D721Med (cell line): ENCODE results near the gene VPS41.

Source experiments
- DNase-seq: peaks from one replicate; pipeline ENCODE4 v3.0.0; 2011; ENCODE audit warnings: low spot score; ENCODE audit not compliant: insufficient read length
- FAIRE-seq: peaks from 2 replicates; lab custom pipeline; 2011; peaks lifted over from hg19 to GRCh38; lab: Jason Lieb, UNC
- TF ChIP-seq, protein P1 (sequence below): IDR thresholded peaks from 2 replicates; pipeline ENCODE4 v1.5.1; 2012; ENCODE audit warnings: mild to moderate bottlenecking, control low read depth; ENCODE audit not compliant: insufficient read depth; ENCODE audit errors: missing control alignments

Gene VPS41

DNA sequence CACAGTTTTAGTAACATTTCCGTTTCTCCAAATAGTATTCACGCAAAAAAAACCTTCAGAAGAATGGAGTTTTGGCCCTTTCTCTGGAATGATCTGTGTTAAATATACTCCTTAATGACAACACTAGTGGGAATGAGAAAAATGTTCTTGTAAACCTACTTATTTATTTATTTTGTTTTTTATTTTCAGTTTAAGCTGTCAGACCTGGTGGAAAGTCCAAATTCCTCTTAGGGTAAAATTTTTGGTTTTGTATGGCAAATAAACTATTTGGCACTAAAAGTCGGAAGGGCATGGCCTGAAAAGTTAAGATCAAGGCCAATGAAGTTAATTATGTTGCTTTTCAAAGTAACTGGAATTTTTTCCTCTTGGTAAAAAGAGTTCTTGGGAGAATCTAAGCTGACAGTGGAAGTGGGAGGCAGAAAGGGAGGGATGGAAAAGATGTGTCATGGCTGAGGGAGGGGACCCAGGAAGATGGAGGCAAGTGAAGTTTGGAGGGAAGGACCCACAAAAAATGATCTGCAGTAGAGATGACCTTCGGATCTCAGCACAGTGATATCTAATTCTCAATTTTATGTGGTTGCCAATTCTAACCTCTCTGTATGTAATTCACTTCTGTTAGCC lies 33.5 kb upstream of the VPS41 start:
- no peak for DNase-seq
- no peak for FAIRE-seq
- TF ChIP-seq, protein P1, sequence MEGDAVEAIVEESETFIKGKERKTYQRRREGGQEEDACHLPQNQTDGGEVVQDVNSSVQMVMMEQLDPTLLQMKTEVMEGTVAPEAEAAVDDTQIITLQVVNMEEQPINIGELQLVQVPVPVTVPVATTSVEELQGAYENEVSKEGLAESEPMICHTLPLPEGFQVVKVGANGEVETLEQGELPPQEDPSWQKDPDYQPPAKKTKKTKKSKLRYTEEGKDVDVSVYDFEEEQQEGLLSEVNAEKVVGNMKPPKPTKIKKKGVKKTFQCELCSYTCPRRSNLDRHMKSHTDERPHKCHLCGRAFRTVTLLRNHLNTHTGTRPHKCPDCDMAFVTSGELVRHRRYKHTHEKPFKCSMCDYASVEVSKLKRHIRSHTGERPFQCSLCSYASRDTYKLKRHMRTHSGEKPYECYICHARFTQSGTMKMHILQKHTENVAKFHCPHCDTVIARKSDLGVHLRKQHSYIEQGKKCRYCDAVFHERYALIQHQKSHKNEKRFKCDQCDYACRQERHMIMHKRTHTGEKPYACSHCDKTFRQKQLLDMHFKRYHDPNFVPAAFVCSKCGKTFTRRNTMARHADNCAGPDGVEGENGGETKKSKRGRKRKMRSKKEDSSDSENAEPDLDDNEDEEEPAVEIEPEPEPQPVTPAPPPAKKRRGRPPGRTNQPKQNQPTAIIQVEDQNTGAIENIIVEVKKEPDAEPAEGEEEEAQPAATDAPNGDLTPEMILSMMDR, result no peak

DNA sequence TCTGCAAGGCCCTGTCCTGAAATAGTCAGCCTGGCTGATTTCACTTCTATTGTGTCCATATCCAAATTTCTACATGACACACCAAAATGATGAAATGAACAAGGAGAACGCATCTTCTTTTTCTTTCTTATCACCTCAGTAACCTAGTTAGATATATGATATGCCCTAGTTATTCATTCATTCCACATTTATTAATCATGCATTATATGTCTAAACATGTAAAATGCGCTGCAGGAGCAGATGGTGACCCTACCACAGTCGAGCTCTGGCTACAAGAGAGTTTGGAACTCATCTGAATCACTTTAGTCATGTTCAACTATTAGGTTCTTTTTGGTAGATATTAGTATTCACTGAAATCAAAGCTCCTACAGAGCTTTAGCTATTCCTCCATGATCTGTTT lies 31.8 kb upstream of the VPS41 start:
- FAIRE-seq (no peak), DNase-seq (no peak)
- TF ChIP-seq, protein P1, result no peak

DNA sequence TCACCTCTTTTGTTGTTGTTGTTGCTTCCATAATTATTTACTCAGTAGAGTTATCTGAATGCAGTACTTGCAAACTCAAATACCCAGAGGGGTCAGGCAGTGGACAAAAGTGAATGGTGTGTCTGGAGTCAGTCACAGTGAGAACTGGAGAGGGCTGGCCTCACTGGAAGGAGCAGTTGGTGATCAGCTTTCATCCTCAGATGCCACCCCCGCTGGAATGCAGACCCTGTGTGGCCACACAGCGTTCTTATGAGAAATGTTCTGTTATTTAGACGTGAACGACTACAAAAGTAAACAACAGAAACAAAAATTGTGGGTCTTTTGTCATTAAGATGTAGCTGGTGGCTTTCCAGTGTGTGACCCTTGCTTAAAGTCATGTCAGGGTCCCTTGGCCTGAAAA lies 29.6 kb upstream of the VPS41 start:
- FAIRE-seq (no peak), DNase-seq (no peak)
- TF ChIP-seq, protein P1, result no peak

DNA sequence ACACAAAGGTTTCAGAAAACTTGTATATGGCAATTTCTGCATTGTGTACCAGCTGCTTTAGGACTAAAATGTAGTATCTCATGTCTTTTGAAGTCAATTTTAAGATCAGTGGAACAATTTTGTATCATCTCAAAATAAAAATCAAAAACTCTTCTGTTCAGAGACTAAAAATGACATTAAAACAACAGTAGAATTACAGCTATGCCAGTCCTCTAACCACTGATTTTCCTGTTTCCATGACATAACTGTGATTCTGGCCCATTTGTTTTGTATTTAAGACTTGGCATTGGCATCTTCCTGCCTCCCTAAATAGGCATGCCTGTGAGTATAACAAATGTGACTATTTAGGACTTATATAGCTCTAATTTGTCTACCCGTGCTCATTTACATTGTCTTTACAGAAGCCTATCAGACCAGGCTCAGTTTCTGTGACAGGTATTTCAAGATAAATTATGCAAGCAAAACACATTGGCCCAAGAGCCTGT lies 29.1 kb upstream of the VPS41 start:
- TF ChIP-seq, protein P1, result no peak
- FAIRE-seq, result peak; percentile 44

DNA sequence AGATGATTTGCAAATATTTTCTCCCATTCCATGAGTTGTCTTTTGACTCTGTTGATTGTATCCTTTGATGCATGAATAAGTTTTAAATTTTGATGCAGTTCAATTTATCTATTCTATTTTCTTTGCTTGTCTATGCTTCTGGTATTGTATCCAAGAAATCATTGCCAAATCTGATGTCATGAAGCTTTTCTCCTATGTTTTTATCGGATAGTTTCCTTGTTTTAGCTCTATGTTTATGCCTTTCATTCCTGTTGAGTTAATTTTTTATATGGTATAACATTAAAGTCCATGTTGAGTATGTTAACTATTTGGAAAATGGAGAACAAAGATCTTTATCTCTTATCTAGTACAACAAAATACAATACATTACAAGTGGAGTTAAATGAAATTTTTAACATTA lies 27.6 kb upstream of the VPS41 start:
- FAIRE-seq (no peak), DNase-seq (no peak)
- TF ChIP-seq, protein P1, result no peak

More for the DNA sequence above, 29.1 kb upstream of the VPS41 start:
- DNase-seq, result no peak

DNA sequence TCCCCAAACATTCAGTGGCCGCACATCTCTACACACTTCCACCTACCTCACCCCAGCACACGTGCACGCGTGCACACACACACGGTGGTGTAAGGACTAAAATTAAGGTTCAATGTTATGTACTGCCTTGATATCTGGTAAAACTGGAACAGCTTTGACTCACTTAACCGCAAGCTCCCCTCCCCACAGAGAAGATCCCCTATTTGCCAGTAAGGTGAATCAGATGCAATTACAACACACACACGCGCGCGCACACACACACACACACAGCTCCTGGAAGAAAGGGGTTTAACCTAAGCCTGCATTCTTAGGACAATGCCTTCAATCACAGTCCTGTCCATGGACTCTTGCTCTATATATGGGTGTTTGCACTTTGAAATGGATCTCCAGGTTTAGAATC lies 25.5 kb upstream of the VPS41 start:
- TF ChIP-seq, protein P1, result no peak
- DNase-seq, result no peak
- FAIRE-seq, result no peak

DNA sequence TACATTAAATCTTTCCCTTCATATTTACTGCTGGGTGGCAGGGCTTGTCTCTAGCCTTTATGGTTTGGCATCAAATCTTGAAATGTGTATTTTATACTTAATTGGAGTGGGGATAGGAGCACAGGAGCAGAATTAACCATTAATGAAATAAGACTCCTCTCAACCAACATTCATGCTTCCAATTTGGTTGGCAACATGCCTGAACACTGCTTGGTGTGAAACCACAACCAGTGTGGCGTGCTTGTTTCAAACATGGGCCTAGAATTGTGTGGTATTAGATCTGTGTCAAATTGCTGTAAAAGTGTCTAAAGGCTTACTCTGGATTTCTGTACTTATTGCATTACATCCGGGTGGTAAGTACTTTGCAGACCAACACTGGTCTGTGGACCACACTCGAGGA lies 25.1 kb upstream of the VPS41 start:
- FAIRE-seq (no peak), DNase-seq (no peak)
- TF ChIP-seq, protein P1, result no peak
